GM10248 (cell line): ENCODE measurements around the gene SETD4.

Source experiments
- CTCF ChIA-PET: fragments of 300-600 bp; sonication (Branson Sonifier 250); formaldehyde crosslinking; extraction: SDS; loops from one replicate; lab custom pipeline; 2021; ENCODE audit warnings: antibody characterized with exemption; lab: Yijun Ruan, JAX
- POLR2A ChIA-PET: fragments of 350-650 bp; sonication (Branson Sonifier 250); formaldehyde crosslinking; extraction: SDS; loops from one replicate; lab custom pipeline; 2020; ENCODE audit warnings: antibody characterized with exemption; lab: Yijun Ruan, JAX
- DNase-seq: peaks from one replicate; pipeline ENCODE4 v3.0.0; 2012; ENCODE audit errors: extremely low spot score
- CTCF ChIP-seq: IDR thresholded peaks from 2 replicates; pipeline ENCODE4 v1.5.1; 2012; ENCODE audit warnings: mild to moderate bottlenecking, low read depth; ENCODE audit errors: extremely low read depth, missing control alignments, control extremely low read depth

Gene SETD4

GRCh38 chr21:36005879-36006400 lies 54.4 kb downstream of the SETD4 start:
- no peak for TF ChIP-seq CTCF
- DNase-seq: no peak
- ChIA-PET CTCF (interaction anchor here (0.8 to 1.0 kb wide), 2 partner anchors 9 to 22 kb away, joined by 3 read pairs; no protein-coding TSS in a partner anchor), POLR2A (no interaction called here)

GRCh38 chr21:36005018-36005417 lies 55.3 kb downstream of the SETD4 start:
- no peak for DNase-seq
- ChIA-PET POLR2A (no interaction called here), CTCF (interaction anchor here (1.0 kb wide), 1 partner anchor 8 kb away, joined by 3 read pairs; no protein-coding TSS in a partner anchor)
- no peak for TF ChIP-seq CTCF

- CTCF ChIA-PET: no interaction called here
- DNase-seq: no peak
- no peak for TF ChIP-seq CTCF
- POLR2A ChIA-PET: no interaction called here
Measured at GRCh38 chr21:36004441-36004840, 55.9 kb downstream of the SETD4 start.

GRCh38 chr21:36003776-36004175 lies 56.5 kb downstream of the SETD4 start:
- no peak for DNase-seq
- ChIA-PET POLR2A (no interaction called here), CTCF (no interaction called here)
- no peak for TF ChIP-seq CTCF

- POLR2A ChIA-PET: no interaction called here
- no peak for DNase-seq
- TF ChIP-seq CTCF: no peak
- CTCF ChIA-PET: no interaction called here
Measured at GRCh38 chr21:35996217-35996616, 64.1 kb downstream of the SETD4 start.

- ChIA-PET POLR2A (no interaction called here), CTCF (no interaction called here)
- DNase-seq: no peak
- no peak for TF ChIP-seq CTCF
Measured at GRCh38 chr21:35995522-35996088, 64.7 kb downstream of the SETD4 start.
